GM12874 (cell line): ENCODE data around the gene ABCF3.

ENCODE experiments used
- CTCF ChIP-seq: IDR thresholded peaks from 2 replicates; pipeline ENCODE4 v1.5.1; 2011; ENCODE audit warnings: low read depth, mild to moderate bottlenecking, control low read depth, low read length, moderate library complexity; ENCODE audit not compliant: insufficient read depth

The ABCF3 gene

GRCh38 chr3:184171562-184171961, 14.4 kb upstream of the ABCF3 start:
- TF ChIP-seq CTCF = no peak

- no peak for TF ChIP-seq CTCF
Measured at GRCh38 chr3:184172681-184173373, 13.2 kb upstream of the ABCF3 start.

GRCh38 chr3:184173374-184173722, 12.7 kb upstream of the ABCF3 start:
- TF ChIP-seq CTCF = no peak

- no peak for TF ChIP-seq CTCF
Measured at GRCh38 chr3:184174284-184174645, 11.7 kb upstream of the ABCF3 start.

- peak; percentile 13; the same call in 1 of the 2 replicates for TF ChIP-seq CTCF
Measured at GRCh38 chr3:184174646-184175492, 11.1 kb upstream of the ABCF3 start, which contains the start of gene AP2M1. TSS of gene AP2M1 (plus strand) at chr3:184174855. CDS start at chr3:184176994, 2,139 bp downstream.

GRCh38 chr3:184175506-184175905, 10.5 kb upstream of the ABCF3 start:
- no peak for TF ChIP-seq CTCF

GRCh38 chr3:184175981-184176376, 10.0 kb upstream of the ABCF3 start:
- no peak for TF ChIP-seq CTCF
